HG02981 (cell line): ENCODE measurements around the gene CD99L2.
A peak's percentile ranks its signal among the peaks of the same experiment; 100 is the strongest.

ENCODE experiments used
- ATAC-seq: cut with Tn5 transposase; IDR thresholded peaks from one replicate; pipeline ENCODE4 v1.9.1; 2021; ENCODE audit warnings: mild to moderate bottlenecking, moderate library complexity; ENCODE audit not compliant: unreplicated experiment

Gene CD99L2, protein sequence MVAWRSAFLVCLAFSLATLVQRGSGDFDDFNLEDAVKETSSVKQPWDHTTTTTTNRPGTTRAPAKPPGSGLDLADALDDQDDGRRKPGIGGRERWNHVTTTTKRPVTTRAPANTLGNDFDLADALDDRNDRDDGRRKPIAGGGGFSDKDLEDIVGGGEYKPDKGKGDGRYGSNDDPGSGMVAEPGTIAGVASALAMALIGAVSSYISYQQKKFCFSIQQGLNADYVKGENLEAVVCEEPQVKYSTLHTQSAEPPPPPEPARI

DNA sequence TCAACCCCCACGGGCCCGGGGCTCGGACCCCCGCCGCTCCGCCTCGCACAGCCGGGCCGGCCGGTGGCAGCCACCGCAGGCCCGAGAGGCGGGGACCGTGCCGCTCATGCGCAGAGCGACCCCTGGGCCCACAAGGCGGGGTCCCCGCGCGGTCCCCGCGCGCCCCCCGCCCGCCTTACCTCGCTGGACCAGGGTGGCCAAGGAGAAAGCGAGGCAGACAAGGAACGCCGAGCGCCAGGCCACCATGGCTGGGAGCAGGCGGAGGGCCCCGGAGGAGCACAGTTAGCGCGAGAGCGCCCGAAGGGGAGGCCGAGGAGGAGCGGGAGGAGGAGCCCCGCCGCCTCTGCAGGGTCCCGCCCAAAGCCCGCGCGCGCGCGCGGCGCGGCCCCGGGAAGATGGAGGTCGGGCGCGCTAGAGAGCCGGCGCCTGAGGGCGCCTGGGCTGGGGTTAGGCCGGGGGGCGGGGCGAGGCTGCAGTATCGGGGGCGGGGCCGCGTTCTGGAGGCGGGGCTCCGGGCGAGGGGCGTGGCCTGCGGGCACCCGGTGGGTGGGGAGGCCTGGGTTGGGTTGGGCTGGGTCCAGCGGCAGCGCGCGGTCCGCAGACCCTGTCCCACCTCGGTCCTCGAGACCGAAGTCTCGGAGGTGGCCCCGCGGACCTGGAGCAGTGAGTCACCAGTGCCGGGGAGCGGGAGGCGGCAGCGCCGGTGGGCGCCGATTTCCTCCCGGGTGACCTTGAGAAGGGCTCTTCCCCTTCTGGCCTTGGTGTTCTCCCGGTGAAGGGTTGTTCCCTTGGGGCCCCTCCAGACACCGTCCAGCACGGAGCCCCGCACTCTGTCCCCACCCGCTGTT, at the start of gene CD99L2:
CD99L2 (minus strand) TSS at position 326 of the 848 bp plus-strand sequence; CDS start at position 246, 80 bp downstream.
- ATAC-seq, result peak; percentile 90

DNA sequence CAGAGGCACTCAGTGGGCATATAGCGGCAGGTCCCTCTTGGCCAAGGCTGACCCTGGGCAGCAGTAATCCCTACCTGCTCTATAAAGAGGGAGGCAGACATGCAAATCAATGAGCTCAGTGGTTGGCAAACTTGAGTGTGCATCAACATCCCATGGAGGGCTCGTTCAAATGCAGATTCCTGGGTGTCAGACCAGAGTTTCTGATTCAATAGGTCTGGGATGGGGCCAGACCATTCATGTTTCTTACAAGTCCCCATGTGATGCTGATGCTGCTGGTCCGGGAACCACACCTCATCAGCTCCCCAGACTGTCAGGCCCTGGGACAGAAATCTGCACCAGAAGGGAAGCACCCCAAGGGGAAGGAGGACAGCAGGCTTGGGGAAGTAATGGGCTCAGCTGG, 45.8 kb upstream of the CD99L2 start:
- no peak for ATAC-seq

DNA sequence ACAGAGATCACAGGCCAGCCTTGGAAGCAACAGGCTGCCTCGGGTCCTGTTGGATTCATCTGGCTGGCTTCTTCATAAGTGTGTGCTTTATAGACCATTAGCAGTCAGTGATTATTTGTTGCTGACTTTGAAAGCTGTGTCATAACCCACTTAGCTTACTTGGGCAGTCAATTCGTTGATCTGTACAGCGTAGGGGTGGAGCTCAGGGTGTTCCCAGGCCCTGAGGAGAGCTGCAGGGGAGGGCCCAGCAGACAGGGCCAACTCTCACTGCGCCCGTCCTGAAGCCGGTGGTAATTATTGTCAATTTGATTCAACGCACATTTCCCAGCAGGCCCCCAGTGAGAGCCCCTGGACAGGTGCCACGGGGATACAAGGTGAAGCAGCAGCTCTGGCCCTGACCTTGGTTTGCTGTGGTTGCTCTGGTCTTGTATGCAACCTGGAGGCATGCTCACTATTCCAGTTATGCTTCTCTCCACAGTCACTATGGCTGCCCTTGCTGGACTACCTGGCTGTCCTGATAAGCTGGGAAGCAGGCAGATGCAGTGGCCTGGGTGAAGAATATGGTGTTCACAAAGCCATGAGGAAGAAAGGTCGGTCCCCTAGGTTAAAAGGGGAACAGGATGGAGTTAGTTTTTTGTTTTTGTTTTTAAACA, 44.6 kb upstream of the CD99L2 start:
- no peak for ATAC-seq

DNA sequence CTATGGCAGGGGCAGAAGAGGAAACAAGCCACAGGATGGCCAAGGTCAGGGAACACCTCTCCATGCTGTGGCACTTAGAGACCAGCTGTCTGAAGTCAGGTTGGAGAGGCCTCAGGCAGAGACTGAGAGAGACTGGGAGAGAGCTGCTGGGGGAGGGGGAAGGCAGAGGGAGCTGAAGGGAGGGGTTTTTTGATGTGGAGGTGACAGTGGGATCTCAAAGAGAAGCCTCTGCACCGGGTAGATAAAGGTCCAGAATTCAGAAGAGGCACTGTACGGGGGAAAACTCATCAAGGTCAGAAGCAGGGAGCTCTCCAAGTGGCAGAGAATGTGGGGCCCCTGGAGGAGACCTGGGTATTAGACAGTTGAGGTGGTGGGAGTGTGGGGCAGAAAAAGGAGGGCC, 43.1 kb upstream of the CD99L2 start:
- ATAC-seq, result no peak

DNA sequence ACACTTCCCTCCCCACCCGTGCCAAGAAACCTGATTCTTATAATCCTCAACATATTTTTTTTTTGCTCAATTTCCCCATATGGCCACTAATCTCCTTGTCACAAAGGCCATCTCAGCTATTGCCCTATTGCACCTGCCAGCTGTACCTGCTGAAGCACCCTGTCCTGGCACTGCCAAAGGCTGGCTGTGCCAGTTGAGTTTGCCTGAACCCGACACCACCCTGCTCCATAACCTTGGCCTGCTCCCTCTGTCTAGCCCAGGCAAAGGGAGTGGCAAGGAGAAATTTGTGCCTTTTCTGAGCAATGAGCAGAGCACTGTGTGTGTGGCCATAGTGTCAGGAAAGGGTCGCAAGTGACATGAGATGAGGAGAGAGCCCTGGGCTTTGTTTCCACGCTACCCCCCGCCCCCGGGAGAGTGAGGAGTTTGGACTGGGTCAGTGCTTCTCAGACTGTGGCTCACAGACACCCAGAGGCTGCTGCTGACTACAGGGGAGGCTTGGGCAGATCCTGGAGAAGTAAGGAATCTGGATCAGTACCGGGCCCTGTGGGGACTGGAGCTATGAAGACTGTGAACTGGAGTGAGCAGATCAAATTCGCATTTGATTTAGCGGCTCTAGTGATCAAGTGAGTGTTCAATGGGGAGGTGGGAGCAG, 42.5 kb upstream of the CD99L2 start:
- ATAC-seq, result no peak

DNA sequence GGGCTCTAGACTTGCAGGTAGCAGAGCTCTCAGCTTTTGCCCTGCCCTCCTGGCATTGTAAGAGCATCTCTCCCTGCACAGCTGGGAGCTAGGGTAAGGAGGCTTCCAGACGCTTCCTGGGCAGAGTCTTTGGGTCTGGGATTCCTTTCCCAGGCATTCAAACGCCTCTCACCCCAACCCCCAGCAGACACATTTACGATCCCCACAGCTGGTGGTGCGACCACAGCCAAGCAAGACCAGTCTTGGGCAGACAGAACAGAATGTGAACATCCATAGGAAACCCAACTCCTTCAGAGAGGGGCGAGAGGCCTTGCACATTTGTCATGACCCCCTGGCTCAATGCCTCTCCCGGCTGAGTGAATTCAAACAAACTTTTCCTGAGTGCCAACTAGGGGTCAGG, 38.1 kb upstream of the CD99L2 start:
- no peak for ATAC-seq

DNA sequence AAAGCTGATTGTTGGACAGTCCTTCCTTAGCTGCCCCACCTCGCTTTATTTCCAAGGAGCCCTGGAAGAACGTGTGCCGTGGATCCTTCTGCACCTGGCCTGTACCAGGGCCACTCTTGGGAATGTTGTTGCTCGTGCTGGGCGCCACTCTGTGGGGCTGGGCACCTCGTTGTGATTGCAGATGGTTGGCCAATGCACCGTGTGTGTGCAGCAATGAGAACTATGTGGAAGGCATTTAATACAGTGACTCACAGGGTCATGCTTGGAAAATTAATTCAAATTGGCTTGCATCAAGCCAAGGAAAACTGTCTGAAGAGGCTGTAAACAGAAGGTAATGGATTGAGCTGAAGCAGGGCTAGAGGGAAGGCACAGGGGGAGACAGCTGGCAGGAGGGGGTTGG, 37.0 kb upstream of the CD99L2 start:
- no peak for ATAC-seq

DNA sequence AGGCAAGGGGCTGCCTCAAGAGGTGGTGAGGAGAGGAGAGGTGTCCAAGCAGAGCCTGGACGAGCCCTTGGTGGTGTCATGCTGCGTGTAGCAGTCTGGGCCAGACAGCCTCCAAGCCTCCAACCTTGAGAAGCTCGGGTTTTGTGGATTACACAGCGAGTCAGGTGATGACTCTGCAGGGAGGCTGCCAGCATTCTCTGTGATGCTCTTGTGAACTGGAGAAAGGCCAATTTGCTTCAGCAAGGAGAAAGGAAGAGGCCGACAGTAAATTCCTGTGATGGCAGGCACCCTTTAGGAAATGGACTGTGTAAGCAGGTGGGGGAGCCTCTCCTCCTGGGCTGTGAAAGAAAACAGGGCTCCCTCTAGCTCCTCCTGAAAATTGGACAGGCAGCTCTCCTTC, 36.0 kb upstream of the CD99L2 start:
- ATAC-seq, result no peak

DNA sequence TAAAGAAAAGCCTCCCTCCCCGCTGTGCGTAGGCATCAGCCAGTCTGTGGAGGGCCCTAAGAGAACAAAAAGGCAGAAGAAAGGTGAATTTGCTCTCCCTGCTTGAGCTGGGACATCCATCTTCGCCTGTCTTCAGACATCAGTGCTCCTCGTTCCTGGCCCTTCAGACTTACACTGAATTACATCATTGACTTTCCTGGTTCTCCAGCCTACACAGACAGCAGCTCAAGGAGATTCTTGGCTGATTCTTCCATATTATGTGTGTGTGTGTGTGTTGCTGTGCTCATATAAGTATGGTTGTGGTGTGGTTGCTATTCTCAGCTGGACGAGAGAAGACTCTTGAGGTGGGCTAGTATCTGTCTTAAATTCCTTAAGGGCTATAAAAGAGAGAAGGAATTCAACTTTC, 35.5 kb upstream of the CD99L2 start:
- no peak for ATAC-seq

DNA sequence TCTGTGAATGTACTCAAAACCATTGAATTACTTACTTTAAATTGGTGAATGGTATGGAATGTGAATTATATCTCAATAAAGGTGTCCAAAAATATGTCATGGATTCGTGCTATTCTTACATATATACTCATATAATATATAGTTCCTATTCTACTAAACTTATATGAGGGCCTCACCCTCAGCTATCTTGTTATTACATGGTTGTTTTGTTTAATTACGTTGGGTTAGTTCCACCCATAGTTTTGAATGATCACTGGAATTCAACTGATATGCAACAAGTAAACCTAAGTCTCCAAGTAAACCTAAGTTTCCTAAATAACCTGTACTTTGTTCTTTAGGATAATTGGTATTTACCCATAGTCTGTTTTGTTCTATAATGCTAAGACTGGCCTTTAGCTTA, 30.6 kb upstream of the CD99L2 start:
- no peak for ATAC-seq

DNA sequence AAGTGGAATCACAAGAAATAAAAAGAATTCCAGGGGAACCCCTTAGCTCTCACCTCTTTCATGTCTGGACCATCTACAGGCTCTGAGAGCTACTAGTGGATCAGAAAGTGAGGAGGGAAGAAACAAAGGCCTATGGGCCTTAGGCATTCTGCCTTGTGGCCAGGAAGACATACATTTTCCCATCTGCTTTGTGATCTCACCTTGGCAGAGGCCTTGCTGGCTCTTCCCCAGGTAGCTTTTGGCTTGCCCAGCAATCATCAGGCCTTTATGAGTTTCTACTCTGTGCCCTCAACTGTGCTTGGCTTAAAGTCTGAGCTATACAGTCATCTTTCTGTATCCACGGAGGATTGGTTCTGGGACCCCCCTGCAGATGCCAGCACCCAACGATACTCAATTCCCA, 28.3 kb upstream of the CD99L2 start:
- no peak for ATAC-seq

DNA sequence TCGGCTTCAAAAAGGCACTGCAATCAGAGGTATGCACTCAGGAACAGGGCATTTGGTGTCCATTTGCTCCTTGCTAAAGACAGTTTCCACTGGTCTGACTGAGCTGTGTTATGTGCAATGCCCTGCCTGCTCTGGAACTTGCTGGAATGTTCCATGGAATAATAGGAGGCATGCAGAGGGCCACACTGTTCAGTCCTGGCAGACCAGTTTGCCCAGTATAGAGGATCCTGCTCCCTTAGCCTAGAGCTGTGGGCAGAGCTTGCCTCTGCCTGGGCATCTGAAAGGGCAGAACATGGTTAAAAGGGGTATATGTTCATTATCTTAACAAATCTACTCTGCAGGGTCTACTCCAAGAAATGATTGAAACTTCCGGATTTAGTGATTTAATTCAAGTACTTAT, 27.8 kb upstream of the CD99L2 start:
- ATAC-seq, result no peak

DNA sequence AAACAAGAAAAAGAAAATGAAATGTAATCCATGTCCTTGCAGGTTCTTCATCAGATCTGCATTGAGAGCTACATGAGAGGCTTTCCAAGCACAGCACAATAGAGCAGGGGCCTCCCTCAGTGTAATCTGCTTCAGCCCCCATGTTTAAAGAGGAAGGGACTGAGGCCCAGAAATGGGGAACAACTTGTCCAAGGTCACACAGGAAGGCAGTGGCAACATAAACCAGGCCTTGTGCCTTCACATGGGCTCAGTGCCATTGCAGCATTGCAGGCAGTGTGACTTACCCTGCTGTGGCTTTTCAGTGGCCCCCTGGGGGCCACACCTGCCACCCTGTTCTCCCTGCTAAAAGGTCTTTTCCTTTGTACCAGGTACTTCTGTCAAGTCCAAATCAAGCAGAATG, 20.9 kb upstream of the CD99L2 start:
- no peak for ATAC-seq

DNA sequence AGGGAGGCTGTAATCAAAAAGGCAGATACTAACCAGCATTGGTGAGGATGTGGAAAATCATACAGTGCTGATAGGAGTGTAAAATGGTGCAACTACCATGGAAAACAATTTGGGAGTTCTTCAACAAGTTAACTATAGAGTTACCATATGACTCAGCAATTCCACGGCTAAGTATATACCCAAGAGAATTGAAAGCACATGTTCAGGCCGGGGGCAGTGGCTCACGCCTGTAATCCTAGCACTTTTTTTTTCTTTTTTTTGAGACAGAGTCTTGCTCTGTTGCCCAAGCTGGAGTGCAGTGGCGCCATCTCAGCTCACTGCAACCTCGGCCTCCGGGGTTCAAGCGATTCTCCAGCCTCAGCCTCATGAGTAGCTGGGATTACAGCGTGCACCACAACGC, 15.0 kb upstream of the CD99L2 start:
- no peak for ATAC-seq

DNA sequence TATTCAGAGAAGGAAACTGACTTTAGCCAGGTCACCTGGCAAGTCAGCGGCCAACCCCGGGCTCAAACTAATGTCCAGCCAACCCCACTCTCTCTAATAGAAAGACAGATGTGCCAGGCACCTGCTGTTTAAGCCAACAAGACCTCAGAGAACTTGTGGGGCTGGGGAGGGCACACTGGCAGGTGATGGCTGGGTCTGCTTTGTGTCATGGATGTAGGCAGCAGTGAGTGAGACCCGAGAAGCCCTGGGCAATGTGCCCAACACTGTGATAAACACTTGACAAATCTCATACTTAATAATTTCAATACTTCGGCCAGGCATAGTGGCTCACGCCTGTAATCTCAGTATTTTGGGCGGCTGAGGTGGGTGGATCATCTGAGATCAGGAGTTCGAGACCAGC, 9.0 kb upstream of the CD99L2 start:
- no peak for ATAC-seq

DNA sequence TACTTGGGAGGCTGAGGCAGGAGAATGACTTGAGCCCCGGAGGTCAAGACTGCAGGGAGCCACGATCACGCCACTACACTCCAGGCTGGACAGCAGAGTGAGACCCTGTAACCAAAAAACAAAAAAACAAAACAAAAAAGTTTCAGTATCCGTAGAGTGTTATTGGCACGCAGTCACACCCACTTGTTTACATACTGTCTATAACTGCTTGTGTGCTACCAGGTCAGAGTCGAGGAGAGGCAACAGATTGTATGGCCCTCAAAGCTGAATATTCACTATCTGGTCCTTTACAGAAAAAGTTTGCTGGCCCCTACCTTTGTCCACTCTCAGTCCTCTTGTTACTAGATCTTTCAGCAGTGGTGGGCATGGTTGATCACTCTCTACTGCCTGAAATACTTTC, 8.2 kb upstream of the CD99L2 start:
- no peak for ATAC-seq

DNA sequence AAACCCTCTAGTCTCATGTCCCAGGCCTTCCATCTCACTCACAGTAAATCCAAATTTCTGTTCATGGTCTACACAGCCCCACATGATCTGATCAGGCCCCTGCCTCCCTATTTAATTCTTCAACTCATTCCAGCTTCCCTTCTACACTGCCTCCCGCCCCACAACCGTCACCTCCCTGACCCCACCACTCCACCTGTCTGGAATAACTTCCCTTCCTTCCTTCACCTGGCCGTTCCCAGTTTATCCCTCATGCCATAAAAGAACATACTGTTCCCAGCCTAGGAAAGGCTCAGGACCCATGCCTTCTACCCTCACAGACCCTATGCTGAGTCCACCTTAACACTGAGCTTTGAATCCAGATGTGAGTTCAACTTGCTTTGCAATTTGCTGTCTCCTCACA, 6.8 kb upstream of the CD99L2 start:
- no peak for ATAC-seq

DNA sequence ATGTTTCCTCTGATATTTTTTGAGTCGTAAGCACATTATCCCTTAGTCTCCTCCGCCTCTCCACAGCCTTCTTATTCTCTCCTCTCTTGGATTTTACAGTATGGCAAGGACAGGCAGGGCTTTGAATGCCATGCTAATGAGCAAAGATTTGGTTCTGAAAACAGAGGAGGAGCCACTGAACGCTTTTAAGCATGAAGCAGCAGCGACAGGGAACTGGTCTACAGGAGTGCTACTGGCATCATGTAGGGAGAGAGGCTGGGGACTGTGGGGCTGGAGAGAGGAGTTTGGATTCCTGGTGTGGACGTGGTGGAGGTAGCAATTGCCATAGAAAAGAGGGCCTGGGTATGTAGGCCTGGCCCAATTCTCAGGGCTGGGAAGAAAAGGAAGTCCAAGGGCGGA, 4.6 kb upstream of the CD99L2 start:
- no peak for ATAC-seq

DNA sequence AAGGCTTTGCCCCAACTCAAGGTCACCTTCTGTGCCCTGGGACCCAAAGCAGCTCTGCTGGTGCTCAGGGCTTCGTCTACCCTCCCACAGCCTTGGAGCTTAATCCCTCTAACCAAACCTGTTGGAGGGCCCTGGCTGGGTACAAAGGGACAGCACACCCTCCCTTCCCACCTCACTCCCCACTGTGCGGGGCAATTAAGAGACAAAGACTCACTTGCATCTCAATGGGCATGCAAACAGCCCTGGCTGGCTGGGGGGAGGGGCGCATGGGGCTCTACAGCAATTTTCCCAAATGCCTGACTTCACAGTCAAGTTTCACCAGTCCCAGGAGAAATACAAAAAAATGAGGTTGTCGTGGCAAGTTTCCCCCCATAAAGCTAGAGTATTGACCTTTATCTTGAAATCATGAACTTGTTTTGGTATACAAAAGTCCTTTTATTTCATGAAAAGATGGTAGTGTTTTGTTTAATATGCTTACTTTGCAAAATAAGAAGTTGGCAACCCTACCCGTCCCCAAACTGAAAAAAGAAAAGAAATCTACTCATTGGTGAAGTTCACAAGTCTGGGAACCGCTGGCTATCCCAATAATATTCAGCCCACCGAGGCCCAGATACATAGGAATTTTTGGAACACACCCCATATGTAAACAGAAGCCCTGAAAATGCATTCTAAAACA, 4.1 kb upstream of the CD99L2 start:
- ATAC-seq, result no peak

DNA sequence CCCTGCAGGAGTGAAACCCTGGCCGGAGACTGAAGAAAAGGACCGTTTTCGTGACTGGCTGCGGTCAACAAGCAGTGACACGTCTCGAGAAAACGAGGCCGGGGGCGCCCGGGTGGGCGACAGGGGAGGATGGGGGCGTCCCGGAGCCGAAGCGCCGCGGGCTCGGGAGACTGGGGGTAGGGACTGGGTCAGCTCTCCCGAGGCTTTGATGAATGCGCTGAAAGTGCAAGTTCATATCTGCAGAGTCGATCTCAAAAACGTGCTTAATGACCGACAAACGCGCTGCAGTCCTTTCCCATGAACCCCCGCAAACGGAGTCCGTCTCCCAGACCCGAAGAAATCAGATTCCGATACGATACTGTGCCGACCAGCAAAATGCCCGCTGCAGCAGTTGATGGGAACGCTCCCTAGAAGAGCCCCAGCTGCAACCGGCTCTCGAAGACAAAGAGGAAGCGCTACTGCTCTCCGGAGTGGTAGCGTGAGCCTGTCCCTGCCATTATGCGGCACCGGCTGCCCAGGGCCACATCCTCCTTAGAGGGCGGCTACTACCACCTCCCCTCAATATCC, 806 bp upstream of the CD99L2 start:
- peak; percentile 45 for ATAC-seq
